Thyroid gland (tissue), 4 donors: ENCODE data around the gene GAL3ST1.

Experiments used
- POLR2A ChIP-seq, 2 donors: fragments of 450-650 bp; IDR thresholded peaks; one replicate each; pipeline ENCODE4 v1.6.1; 2017; ENCODE audit warnings: antibody characterized with exemption in 2 of 2, mild to moderate bottlenecking in 2 of 2, moderate library complexity in 1 of 2
- TF ChIP-seq, protein P1 (sequence below), 6 experiments: fragments of 200-600 bp in 3 of 6; fragments of 450-650 bp in 3 of 6; sonication (generic) in 3 of 6; IDR thresholded peaks; one replicate each; pipeline ENCODE4 v1.5.1; 2016 to 2019; ENCODE audit warnings: antibody characterized with exemption in 6 of 6, mild to moderate bottlenecking in 2 of 6, inconsistent platforms in 1 of 6, moderate library complexity in 1 of 6

DNA sequence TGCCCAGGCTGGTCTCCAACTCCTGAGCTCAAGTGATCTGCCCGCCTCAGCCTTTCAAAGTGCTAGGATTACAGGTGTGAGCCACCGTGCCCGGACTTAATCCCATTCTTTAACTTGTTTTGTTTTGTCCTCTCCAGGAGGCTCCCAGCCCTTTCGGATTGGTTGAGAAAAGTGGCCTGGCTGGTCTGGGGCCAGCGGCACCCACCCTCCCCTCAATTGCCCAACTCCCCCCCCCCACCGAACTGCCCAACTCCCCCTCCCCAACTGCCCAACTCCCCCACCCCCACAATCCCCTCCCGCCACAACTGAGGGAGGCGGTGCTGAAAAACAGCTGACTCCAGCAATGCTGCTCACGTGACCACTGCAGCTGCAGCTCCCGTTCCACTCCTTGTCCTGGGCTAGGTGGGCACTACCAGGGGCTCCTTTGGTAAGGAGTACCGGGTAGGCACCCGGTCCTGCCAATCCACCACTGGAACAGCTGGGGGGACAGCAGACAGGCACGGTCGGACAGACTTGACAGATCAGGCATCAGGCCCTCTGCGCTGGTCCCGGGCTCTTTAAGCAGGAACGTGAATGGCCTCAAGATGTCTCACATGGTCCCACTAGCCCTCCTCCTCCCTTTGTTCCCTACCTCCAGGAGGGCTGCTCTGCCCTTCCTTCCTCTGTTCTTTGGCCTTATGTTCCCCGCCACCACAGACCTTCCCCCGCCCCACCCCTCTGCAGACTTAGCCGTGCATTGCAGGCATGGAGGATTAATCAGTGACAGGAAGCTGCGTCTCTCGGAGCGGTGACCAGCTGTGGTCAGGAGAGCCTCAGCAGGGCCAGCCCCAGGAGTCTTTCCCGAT lies 32.2 kb upstream of the GAL3ST1 start, which contains the start of gene TCN2:
- TF ChIP-seq, protein P1, sequence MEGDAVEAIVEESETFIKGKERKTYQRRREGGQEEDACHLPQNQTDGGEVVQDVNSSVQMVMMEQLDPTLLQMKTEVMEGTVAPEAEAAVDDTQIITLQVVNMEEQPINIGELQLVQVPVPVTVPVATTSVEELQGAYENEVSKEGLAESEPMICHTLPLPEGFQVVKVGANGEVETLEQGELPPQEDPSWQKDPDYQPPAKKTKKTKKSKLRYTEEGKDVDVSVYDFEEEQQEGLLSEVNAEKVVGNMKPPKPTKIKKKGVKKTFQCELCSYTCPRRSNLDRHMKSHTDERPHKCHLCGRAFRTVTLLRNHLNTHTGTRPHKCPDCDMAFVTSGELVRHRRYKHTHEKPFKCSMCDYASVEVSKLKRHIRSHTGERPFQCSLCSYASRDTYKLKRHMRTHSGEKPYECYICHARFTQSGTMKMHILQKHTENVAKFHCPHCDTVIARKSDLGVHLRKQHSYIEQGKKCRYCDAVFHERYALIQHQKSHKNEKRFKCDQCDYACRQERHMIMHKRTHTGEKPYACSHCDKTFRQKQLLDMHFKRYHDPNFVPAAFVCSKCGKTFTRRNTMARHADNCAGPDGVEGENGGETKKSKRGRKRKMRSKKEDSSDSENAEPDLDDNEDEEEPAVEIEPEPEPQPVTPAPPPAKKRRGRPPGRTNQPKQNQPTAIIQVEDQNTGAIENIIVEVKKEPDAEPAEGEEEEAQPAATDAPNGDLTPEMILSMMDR (IDR thresholded peaks at IDR 0.05) = no peak
- peak in 1 of 2 donors; percentile 39 for TF ChIP-seq POLR2A (IDR thresholded peaks at IDR 0.05)
